Middle frontal gyrus (tissue), 1 donor: ENCODE measurements around the gene UQCRQ.

Experiments
- DNase-seq: peaks from one replicate; pipeline ENCODE4 v3.0.0-alpha.2; 2015; ENCODE audit warnings: low spot score; ENCODE audit errors: extremely low spot score

The UQCRQ gene

DNA sequence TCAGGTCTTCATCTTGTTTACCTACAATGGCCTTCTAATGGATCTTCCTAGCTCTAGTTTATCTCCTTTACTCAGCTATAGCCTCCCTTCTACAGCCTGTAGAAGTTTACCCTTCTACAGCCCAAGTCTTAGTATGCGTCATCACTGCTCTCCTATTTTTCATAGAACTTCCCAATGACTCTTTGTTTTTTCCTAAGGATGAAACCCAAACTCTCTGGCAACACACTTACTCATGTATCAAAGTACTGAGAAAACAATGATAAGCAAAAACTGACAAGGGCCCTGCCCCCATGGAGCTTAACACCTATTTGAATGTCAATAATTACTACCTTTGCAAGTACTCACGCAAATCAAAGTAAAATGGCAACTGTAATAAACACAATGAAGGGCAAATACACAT is 40.7 kb downstream of the UQCRQ start:
- DNase-seq: no peak

DNA sequence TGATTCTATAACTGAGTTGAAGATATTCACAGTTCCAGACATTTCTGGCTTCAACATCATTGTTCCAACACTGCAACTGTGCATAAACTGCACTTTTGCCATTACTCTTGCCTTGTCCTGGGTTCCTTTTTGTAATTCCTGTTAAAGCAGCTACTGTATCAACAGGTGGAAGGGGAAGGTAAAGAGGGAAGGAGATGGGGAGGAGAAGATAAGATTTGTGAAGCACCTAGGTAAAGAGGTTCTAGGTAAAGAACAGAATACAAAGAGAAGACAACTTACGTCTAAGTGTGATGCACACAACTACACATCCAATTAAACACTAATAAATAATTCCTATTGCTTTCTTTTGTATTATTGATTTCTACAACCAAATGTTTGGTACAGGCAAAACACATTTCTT is 43.3 kb downstream of the UQCRQ start:
- DNase-seq: no peak

DNA sequence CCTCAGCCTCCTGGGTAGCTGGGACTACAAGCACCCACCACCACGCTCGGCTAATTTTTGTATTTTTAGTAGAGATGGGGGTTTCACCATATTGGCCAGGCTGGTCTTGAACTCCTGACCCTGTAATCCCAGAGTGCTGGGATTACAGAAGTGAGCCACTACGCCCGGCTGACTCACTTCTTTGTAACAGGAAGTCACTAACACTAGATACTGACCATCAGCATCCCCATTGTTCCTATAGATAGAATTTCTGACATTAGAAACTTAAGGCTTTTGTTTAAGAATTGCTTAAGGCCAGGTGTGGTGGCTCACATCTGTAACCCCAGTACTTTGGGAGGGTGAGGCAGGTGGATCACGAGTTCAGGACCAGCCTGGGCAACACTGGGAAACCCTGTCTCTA is 49.2 kb downstream of the UQCRQ start:
- DNase-seq: no peak

DNA sequence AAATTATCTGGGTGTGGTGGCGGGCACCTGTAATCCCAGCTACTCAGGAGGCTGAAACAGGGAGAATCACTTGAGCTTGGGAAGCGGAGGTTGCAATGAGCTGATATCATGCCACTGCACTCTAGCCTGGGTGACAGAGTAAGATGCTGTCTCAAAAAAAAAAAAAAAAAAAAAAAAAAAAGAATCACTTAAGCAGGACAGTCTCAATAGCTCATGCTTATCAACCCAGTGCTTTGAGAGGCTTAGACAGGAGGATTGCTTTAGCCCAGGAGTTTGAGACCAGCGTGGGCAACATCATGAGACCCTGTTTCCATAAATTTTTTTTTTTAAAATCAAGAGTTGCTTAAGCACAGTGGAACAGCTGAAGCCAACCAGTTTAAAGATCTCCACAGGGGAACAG is 49.6 kb downstream of the UQCRQ start:
- DNase-seq: no peak
